NCI-H1048 (cell line): ENCODE measurements around the gene KRT38.

ENCODE experiments used
- DNase-seq: peaks from one replicate; lab custom pipeline; 2025; lab: John Stamatoyannopoulos, UW

The KRT38 gene

DNA sequence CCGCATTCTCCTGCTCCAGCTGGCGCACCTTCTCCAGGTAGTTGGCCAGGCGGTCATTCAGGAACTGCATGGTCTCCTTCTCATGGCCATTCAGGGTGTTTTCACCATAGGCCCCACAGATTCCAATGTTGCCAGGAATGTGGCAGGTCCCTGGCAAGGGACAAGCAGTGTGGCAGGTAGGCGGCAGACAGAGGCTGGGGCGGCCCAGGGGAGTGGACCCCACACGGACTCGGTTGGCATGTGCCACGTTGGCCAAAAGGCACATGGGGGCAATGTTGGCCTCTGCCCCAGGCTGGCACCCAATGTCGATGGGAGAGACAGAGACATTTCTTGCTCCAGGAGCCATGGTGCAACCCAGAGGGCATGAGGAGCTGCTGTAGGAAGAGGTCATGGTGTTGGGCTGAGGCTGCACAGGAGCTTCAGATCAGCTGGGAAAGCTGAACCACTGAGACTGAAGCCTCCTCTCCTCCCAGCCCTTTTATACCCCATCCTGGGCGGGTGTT is at the start of gene KRT38:
Gene KRT38 (minus strand): TSS at position 453 of the 503 bp plus-strand sequence. CDS start 62 bp downstream, at position 391.
- no peak for DNase-seq

DNA sequence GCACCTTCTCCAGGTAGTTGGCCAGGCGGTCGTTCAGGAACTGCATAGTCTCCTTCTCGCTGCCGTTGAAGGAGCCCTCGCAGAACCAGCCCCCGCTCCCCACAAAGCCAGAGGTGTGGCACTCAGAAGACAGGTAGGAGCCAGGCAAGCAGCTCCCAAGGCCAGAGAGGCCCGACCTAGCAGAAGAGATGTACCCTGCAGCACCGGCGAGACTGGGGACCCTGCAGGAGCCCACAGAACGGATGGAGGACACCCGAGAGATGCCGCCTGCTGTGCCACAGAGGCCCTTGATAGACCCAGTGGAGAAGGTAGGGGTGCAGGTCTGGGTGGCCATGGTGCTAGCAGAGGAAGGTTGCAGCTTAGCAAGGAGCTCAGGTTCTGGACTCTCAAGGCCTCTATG is 48.7 kb upstream of the KRT38 start, which contains the start of gene KRT36:
Gene KRT36 (minus strand): TSS at position 380 of the 400 bp plus-strand sequence. CDS start 46 bp downstream, at position 334.
- DNase-seq = no peak

DNA sequence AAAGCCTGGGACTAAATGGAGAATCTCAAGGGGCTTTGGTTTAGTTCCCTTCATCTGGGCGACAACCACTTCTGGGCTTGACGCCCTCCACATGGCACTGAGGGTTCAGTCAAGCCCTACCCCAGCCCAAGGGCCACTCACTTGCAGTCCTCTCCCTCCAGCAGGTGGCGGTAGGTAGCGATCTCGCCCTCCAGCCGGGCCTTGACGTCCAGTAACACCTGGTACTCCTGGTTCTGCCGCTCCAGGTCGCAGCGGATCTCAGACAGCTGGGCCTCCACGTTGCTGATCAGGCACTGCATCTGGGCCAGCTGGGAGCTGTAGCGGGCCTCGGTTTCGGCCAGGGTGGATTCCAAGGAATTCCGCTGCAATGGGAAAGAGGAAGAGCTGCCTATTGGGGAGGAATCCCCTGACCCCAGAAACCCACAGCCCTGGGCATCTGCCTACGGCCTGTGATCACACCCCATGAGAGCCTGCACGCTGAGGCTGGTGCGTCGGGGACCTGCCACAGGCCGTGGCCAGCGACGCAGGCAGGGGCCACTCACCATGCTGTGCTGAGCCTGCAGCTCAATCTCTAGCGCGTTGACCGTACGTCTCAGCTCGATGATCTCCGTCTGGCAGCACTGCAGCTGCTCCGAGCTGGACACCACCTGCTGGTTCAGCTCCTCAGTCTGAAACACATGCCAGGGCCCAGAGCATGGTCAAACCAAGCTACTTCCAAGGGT is 46.2 kb upstream of the KRT38 start:
- no peak for DNase-seq

DNA sequence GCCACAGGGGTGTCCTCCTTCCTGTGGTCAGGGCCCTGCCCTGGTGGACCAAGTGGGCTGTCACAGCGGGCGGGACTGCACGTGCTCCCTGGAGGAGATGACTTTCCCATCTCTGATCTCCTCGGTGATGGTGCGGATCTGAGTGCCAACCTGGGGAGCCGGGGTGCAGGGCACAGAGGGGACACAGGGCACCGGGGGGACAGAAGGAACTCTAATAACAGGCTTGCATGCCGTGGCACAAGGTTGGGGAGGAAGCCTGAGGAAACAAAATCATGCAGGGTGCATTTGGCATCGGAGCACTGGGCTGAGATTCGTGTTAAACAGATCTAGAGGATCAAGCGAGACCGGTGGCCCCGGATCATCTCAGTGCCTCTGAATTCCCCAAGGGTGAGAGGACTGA is 45.5 kb upstream of the KRT38 start:
- DNase-seq = no peak

DNA sequence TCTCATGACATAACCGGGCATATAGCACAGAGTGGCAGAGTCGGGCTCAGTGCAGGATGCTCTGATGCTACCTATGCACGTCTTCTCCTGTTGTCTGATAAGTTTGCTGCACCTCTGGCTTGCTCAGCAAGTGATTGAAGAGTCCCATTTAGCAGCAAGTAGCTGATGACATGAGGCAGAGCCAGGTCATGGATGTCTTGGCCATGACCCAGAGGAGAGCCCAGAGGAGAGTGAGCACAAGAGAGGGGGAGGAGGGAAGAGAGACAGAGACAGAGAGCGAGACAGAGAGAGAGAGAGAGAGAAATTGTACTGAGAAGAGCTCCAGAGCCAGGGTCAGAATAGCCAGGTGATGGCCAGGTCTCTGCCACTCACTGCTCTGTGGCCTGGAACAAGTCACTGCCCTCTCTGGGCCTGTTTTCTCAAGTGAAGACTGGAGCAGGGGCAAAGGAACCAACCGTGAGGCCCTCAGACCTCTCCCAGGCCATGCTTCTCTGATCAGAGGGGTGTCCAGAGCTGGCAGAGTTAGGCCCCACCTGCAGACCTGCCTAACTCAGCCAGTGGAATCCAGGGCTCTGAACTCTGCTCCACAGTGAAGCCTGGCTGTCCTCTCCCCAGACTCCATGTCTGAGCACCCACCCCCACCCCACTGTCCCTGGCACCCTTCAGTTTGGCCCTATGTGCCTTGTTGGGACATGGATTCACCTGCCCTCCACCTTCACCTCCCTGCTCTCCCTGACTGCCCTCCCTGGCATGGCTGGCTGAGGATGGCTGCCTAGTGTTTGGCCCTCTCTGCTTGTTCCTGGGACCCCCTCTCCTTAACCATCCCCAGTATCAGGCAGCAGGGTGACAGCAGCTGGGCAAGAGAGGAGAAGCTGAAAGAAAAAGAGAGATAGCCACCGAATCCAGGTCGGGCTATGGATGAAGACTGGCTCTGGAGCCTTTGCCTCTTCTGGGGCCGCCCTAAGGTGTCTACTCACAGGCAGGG is 44.4 kb upstream of the KRT38 start:
- no peak for DNase-seq

DNA sequence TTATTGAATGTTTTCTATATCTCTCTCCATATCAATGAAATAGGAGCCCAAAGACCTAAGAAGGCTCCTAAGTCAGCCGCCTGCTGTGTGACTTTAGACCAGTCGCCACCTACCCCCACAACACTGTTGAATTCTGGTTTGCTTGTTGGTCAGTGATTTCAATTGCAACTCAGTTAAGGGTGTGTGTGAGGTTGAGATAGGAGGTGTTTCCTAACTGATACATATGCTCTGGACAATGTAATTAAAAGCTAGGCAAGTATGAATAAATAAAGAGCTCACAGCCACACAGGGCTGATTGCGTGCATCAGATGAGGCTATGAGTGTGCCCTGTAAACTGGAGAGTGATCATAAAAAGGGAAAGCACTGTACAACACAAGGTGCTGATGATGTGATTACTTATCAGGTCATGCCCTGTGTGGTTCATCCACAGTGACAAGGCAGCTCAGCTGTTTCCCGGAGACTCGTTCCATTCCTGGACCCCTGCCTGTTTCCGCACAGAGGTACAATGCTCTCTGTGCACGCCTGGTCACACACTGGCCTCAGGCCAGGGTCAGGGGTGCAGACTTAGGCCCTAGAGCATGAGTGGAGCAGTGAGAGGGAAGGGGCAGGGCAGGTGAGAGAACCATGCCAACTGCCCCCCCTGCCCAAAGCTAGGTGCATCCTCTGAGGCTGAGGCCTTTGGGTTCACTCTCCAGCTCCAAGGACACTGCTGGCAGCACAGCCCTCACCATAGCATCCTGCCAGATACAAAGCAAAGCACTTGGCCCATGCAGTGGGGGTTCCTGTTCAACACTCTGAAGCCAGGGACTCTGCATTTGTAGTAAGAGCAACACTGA is 43.4 kb upstream of the KRT38 start:
- DNase-seq = no peak

DNA sequence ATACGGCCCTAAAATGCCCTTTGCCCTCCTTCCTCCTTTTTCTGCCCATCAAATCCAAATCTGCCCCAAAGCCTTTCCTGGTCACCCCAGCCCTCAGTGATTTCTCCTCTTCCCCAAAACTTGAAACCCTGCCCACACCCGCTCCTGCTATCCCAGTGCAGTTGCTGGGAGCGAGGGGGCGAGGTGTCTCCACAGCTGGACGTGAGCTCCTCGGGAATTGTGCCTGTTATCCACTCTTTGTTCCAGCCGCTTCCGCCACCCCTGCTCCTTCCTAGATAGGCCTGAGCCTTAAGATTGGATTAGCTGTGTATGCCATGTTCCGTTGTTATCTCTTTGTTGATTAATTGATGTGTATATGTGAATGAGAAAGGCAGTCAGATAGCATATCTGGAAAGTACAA is 42.7 kb upstream of the KRT38 start:
- no peak for DNase-seq

DNA sequence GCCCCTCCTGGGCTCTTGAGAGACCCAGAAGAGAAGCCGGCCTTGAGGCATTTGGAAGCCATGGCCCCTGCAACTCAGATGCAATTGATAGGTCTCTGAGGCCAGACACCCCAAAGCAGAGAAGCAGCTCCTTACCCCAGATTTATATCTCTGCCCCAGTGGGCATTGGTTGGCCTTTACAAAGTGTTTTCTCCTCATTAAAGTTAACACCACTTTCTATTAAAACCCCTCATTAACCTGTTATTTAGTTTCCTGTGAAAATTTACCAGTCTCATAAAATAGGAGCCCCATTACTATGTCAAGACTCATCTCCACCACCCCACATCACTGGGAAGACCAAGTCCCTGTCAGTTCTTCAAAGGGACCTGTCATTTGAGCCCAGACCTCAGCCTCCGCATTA is 40.3 kb upstream of the KRT38 start, which contains the start of gene KRT35:
Gene KRT35 (minus strand): TSS at position 116 of the 400 bp plus-strand sequence. CDS start 54 bp downstream, at position 62.
- no peak for DNase-seq

DNA sequence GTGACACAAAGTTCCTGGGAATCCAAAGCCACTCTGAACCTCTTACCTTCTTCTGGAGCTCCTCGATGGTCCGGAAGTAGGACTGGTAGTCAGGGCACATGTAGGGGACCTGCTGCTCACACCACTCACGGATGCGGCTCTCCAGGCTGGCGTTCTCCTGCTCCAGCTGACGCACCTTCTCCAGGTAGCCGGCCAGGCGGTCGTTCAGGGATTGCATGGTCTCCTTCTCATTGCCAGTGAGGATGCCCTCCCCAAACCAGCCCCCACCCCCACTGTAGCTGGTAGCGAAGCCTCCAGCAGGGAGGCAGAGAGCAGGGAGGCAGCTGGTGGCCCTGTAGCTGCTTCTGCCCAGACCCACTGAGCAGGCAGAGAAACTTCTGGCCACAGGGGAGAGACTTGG is 39.8 kb upstream of the KRT38 start:
- no peak for DNase-seq

DNA sequence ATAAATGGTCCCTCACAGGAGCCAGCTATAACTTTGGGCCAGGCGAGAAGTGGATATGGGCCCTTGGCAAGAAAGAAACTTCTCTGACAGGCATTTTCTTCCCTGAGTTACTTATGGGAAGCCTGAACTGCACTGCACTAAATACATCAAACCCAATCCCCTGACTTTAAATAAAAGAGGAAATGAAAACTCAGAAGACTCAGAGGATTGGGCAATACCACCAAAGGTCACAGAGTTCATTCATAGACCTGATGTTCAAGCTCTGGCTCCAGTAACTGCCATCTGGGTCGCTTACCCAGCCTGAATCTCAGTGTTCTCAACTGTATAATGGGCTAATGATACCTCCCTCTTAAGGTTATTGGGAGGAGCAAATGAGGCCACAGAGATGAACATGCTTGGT is 39.4 kb upstream of the KRT38 start:
- no peak for DNase-seq

DNA sequence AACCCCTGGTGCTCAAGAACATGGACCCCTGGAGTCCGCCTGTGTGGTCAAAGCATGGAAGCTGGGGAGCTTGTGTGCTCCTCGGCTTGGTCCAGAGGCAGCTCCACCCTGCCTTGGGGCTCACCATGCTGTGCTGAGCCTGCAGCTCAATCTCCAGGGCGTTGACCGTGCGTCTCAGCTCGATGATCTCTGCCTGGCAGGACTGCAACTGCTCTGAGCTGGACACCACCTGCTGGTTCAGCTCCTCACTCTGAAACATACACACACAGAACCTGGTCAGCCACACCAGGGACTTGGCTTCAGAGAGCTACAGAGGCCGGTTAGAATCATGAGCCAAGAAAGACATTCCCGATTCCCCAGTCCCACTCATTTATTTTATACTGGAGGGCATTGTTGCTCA is 37.5 kb upstream of the KRT38 start:
- DNase-seq = no peak

DNA sequence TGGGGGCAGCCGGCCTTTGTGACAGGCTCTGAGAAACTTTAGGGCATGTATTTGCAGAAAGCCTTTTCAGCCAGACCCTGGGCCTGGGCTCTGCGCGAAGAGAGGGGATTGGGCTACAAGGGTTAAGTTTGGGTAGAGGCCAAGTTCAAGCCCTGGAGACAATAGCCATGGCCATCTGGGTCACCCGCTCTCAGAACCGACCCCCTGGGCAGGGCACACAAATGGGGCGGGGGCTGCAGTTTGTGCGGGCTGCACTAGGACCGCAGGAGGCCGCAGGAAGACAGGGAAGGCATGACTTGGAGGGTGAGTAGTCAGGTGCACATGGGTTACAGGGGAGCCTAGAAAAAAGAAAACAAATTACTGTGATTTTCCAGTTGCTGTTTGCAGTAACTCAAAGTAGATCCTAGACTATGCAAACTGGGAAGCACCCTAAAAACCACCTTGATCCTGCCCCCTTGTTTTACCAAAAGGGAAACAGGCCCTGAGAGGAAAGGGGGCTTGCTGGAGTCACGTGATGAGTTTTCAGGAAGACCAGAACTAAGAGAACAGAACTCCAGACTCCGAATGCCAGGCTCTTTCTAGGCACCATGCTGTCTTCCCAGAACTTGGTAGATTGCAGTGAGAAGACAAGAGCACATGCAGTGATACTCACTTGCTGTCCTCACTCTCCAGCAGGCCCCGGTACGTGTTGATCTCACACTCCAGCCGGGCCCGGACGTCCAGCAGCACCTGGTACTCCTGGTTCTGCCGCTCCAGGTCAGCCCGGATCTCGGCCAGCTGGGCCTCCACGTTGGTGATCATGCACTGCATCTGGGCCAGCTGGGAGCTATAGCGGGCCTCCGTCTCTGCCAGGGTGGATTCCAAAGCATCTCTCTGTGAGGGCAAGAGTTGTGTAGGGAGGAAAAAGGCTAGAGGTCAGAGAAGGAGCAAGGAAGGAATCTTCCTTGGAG is 36.4 kb upstream of the KRT38 start:
- DNase-seq = no peak

DNA sequence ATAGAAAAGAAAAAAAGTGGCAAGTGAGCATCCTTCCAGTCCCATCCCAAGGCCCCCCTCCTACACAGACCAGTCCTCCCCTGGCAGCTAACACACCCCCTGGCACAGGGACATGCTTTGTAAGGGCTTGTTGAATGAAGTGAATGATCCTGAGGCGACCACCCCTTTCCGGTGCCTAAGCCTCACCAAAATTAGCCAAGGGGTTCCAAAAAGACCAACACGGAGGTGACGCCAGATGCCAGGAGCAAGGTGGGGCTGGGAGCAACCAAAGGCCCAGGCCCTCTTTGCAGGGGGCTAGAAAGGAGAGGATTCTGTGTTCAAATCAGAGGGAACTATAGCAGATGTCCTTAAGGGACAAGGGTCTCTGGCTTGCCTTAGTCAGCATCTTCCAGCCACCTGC is 34.6 kb upstream of the KRT38 start:
- no peak for DNase-seq

DNA sequence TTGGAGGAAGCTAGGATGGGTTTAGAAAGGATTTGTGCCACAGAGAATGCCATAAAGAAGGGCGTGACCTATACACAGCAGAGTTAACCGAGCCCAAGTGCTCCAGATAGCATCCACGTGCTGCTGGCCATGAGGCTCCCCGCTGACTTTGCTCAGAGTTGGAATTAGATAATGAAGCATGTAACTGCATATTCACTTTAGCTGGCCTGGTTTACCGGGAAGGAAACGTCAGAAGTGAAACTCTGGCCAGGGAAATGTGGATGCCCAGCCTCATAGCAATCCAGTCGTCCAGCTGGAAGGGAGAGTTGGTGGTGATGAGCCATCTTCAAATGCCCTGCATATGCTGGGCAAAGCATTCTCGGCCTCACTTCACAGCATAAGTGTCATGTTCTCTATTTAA is 34.1 kb upstream of the KRT38 start:
- DNase-seq = no peak

DNA sequence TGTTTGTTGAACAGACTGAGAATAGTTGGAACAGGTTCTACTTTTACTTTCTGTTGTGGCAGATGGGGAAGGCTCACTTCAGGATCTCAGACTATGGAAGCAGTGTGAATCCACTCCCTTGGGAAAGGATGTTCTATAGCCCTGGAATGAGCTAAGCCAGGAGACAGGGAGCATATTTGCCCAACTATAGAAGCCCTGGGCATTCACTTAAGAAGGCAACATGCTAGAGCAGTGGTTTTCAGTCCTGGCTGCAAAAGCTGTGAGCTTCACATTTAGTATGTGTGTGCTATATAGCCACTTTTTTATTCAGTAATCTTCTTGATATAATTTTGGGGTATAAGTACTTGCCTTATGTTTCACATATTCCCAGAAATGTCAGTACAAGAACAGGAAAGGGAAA is 27.6 kb upstream of the KRT38 start:
- DNase-seq = no peak

DNA sequence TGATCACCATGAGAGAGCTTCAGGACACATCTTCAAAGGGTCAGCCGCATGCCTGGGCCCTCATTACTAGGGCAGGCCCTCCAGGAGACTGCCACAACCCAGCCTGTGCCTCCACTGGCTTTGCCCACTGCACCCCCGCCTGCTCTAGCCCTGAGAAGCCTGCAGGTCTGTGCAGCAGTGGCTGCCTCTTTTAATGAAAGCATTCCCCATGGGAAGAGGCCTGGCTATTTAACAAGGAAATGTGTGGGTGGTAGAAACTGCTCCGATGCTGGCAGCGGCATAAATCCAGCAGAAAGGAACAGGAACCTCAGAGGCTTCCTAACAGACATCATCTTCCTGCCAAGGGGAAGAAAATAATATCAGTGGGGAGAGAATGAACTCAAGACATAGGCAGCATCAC is 26.8 kb upstream of the KRT38 start:
- no peak for DNase-seq

DNA sequence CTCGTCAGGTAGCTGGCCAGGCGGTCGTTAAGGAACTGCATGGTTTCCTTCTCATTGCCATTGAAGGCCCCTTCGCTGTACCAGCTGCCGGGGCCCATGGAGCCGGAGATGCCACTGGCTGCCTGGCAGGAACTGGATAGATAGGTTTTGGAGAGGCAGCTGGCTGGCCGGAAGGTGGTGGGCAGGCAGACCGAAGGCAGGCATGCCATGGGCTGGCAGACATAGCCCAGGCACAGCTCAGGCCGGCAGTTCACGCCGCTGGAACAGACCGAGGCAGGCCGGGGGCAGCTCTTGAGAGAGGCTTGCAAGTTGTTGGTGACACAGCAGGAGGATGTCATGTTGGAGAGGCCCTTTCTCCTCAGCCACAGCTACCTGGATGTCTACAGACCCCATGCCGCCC is 26.2 kb upstream of the KRT38 start, which contains the start of gene KRT32:
Gene KRT32 (minus strand): TSS at position 399 of the 400 bp plus-strand sequence. CDS start 61 bp downstream, at position 338.
- no peak for DNase-seq

DNA sequence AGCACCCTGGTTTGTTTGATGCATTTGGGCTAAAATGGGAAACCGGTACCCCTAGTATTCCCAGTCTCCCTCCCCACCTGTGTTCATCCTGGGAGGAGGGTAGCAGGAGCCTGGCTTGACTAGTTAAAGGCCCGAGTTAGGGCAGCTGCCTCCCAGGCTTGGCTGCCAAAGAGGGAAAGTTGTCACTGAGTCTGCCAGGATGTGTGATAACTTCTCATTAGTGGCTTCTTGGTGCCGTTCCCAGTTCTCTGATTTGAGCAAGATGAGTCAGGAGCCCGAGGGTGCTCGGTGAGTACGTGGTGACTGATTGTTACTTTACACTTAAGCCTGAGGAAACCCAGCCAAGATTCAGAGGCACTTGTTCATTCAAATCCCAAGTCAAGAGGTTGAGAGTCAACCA is 23.9 kb upstream of the KRT38 start:
- no peak for DNase-seq

DNA sequence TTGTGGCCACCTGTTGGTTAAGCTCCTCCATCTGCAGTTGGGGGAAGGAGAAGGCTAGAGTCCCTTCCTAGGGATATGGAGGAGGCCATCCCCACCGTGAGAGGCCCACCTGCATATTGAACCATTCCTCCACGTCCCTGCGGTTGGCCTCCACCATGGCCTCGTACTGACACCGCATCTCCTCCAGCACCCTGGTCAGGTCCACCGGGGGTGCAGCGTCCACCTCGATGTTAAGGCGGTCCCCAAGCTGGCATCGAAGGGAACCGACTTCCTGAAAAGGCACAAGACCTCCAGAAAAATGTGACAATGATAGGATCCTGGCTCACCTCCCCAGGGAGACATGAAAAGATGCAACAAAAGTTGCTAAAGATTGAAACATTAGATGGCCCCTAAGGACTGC is 23.4 kb upstream of the KRT38 start:
- DNase-seq = no peak

DNA sequence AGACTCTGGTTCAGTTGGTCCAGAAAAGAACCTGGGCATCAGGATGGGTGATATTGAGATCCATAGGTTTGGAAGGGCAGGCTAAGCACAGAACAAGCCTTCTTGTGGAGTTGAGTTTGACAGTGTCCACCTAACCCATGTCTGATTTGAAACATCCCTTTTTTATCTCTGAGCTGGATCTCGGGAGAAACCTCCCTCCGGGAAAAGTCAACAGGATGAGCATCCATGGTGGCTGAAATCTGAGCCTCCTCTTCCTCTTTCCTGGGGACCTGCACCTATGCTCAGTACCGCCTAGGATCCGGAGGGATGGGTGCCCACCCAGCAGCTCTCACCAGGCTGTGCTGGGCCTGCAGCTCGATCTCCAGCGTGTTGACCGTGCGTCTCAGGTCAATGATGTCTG is 23.0 kb upstream of the KRT38 start:
- no peak for DNase-seq

DNA sequence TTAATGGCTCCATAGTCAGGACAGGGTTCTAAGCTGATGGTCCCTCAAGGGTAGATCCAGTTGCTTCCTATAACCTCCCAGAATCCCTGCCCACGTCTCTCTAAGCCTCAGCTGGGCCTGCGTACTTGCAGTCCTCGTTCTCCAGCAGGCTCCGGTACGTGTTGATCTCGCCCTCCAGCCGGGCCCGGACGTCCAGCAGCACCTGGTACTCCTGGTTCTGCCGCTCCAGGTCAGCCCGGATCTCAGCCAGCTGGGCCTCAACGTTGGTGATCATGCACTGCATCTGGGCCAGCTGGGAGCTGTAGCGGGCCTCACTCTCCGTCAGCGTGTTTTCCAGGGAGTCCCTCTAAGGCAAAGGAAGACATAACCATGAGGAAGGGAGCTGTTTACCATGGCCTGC is 21.9 kb upstream of the KRT38 start:
- no peak for DNase-seq
